ENCODE measurements around the gene KCNK7.

- TF ChIP-seq, protein P1, sequence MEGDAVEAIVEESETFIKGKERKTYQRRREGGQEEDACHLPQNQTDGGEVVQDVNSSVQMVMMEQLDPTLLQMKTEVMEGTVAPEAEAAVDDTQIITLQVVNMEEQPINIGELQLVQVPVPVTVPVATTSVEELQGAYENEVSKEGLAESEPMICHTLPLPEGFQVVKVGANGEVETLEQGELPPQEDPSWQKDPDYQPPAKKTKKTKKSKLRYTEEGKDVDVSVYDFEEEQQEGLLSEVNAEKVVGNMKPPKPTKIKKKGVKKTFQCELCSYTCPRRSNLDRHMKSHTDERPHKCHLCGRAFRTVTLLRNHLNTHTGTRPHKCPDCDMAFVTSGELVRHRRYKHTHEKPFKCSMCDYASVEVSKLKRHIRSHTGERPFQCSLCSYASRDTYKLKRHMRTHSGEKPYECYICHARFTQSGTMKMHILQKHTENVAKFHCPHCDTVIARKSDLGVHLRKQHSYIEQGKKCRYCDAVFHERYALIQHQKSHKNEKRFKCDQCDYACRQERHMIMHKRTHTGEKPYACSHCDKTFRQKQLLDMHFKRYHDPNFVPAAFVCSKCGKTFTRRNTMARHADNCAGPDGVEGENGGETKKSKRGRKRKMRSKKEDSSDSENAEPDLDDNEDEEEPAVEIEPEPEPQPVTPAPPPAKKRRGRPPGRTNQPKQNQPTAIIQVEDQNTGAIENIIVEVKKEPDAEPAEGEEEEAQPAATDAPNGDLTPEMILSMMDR (IDR thresholded peaks at IDR 0.05; ENCODE audit: insufficient read depth, low read depth, low read length), result no peak
- no peak for TF ChIP-seq EZH2 (IDR thresholded peaks at IDR 0.05; ENCODE audit: insufficient read depth, low read length)
These were observed 22.6 kb upstream of the KCNK7 start for GRCh38 chr11:65617990-65618751.

Data from astrocyte (in vitro differentiated cells and primary cell).